PC-3 (cell line): Measurements from ENCODE around the gene PTPN14. TPM values are rescaled to one million over a fixed set of nuclear protein-coding genes. Genes with fewer than 3 reads are reported as not detected.

ENCODE experiments used
- ATAC-seq: fragments of 200-7000 bp; cut with Tn5 transposase; 2 replicates; pipeline ENCODE4 v1.9.1; 2020; ENCODE audit warnings: mild to moderate bottlenecking, moderate library complexity
- BruUV-seq: library from RNA; stranded (reverse); fragments of 400-500 nt; replicated peaks from 2 replicates; lab custom pipeline; 2021; lab: Mats Ljungman, UMichigan
- CTCF ChIA-PET: fragments of 300-600 bp; sonication (Branson Sonifier 250); formaldehyde crosslinking; loops from one replicate; lab custom pipeline; 2022; ENCODE audit warnings: antibody characterized with exemption; lab: Charles Lee
- POLR2A ChIA-PET: fragments of 300-600 bp; sonication (Branson Sonifier 250); formaldehyde crosslinking; loops from one replicate; lab custom pipeline; 2022; ENCODE audit warnings: antibody characterized with exemption; ENCODE audit not compliant: unreplicated experiment; lab: Charles Lee
- DNase-seq: peaks from one replicate; pipeline ENCODE4 v3.0.0-alpha.2; 2015
- H2AFZ ChIP-seq: fragments of 300-600 bp; sonication (generic); 2 replicates; pipeline ENCODE4 v1.6.0; 2016; ENCODE audit warnings: antibody characterized with exemption, low read length
- H3F3A ChIP-seq: fragments of 300-600 bp; sonication (generic); one replicate; pipeline ENCODE4 v1.6.0; 2017; ENCODE audit warnings: antibody characterized with exemption, low read length, control low read depth, mild to moderate bottlenecking; ENCODE audit not compliant: unreplicated experiment
- H3K27ac ChIP-seq: fragments of 300-600 bp; sonication (generic); 2 replicates; pipeline ENCODE4 v1.5.1; 2016; ENCODE audit warnings: mild to moderate bottlenecking, low read length
- H3K27me3 ChIP-seq: fragments of 300-600 bp; sonication (generic); 2 replicates; pipeline ENCODE4 v1.6.1; 2016; ENCODE audit warnings: low read length, mixed read lengths
- H3K36me3 ChIP-seq: fragments of 300-600 bp; sonication (generic); 2 replicates; pipeline ENCODE4 v1.6.1; 2016; ENCODE audit warnings: low read depth, mixed run types, low read length, mixed read lengths
- H3K4me1 ChIP-seq: fragments of 300-600 bp; sonication (generic); 2 replicates; pipeline ENCODE4 v1.5.1; 2016; ENCODE audit warnings: low read length; ENCODE audit not compliant: insufficient read depth
- H3K4me2 ChIP-seq: fragments of 300-600 bp; sonication (generic); 2 replicates; pipeline ENCODE4 v1.6.0; 2016; ENCODE audit warnings: low read length
- H3K4me3 ChIP-seq: fragments of 300-600 bp; sonication (generic); 2 replicates; pipeline ENCODE4 v1.5.1; 2016; ENCODE audit warnings: mild to moderate bottlenecking, low read length, mixed read lengths
- H3K79me2 ChIP-seq: fragments of 300-600 bp; sonication (generic); 2 replicates; pipeline ENCODE4 v1.6.1; 2017; ENCODE audit warnings: low read length, mixed read lengths
- H3K9ac ChIP-seq: fragments of 300-600 bp; sonication (generic); 2 replicates; pipeline ENCODE4 v1.6.0; 2016; ENCODE audit warnings: mild to moderate bottlenecking, low read length
- H3K9me2 ChIP-seq: fragments of 300-600 bp; sonication (generic); replicated peaks from 2 replicates; pipeline ENCODE4 v1.6.1; 2016; ENCODE audit warnings: mixed run types, low read length, mixed read lengths
- H3K9me3 ChIP-seq: fragments of 300-600 bp; sonication (generic); 2 replicates; pipeline ENCODE4 v1.6.1; 2016; ENCODE audit warnings: low read length, mixed read lengths
- H4K20me1 ChIP-seq: fragments of 300-600 bp; sonication (generic); 2 replicates; pipeline ENCODE4 v1.6.1; 2016; ENCODE audit warnings: low read length, mixed read lengths
- EZH2 ChIP-seq: fragments of 300-600 bp; sonication (generic); IDR thresholded peaks from one replicate; pipeline ENCODE4 v1.6.1; 2017; ENCODE audit warnings: antibody characterized with exemption, mild to moderate bottlenecking, low read length; ENCODE audit not compliant: unreplicated experiment
- EZH2phosphoT487 ChIP-seq: fragments of 300-600 bp; sonication (generic); IDR thresholded peaks from 2 replicates; pipeline ENCODE4 v1.6.1; 2018; ENCODE audit warnings: mild to moderate bottlenecking, antibody characterized with exemption, low read length, borderline replicate concordance
- intact Hi-C: fragments of 100-400 bp; cut with micrococcal nuclease; formaldehyde crosslinking; loops from 2 replicates; pipeline ENCODE4 v1.9.0; 2023
- total RNA-seq: library from RNA; depleted of rRNA; stranded (reverse); fragments of >200 nt; gene quantifications from 2 replicates; pipeline ENCODE4 v1.2.3, GENCODE V29; 2014
- TF ChIP-seq, protein P1 (sequence below): fragments of 300-600 bp; sonication (generic); conservative IDR thresholded peaks from 2 replicates; pipeline ENCODE4 v1.5.1; 2017; ENCODE audit warnings: antibody characterized with exemption, low read depth, mild to moderate bottlenecking, low read length

PTPN14 gene
- total RNA-seq, 1 experiment from 2014 or later, result 12.6 TPM

DNA sequence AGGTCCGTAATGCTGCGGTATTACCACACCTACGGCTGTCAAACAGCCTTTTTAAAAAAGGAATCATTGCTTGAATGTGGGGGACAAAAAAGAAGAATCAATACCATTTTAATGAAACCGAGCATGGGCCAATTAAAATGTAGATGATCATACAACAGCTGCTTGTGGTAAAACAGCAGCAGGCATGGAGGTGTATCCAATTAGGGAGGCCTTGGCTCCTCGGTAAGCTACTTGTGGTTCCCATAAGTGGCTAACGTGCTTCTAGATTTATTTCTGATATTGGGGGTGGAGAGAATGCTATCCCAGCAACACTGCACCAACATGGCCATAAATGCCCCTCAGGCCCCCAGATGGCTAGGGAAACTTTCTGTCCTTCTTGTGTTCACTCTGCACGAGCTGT lies 1.8 kb downstream of the PTPN14 start:
- CTCF ChIA-PET, result interaction anchor here (0.5 to 2.1 kb wide), 4 partner anchors 35 to 199 kb away, joined by 3 to 16 read pairs (median 7); no protein-coding TSS in a partner anchor
- Histone ChIP-seq H3K4me1 (peaks cover 45% of the 10 kb centered on the region), H3K36me3 (0 out of 2 replicates have a peak, but pooled peaks cover 10% of the 10 kb centered on the region), H3K4me2 (peak overlapping the region; percentile 84), H2AFZ (no peak overlapping the region), H3K27me3 (no peaks in the 10 kb centered on the region), H4K20me1 (peaks cover 36% of the 10 kb centered on the region; the same call in 1 of the 2 replicates), H3K27ac (no peak overlapping the region), H3K79me2 (peaks cover 67% of the 10 kb centered on the region), H3K9me3 (no peaks in the 10 kb centered on the region), H3K4me3 (peak overlapping the region; percentile 88), H3K9me2 (no peaks in the 10 kb centered on the region), H3F3A (no peaks in the 10 kb centered on the region), H3K9ac (peak overlapping the region; percentile 89; the same call in 1 of the 2 replicates)
- BruUV-seq, result no TSS peak
- TF ChIP-seq EZH2 (no peak), EZH2phosphoT487 (no peak)
- TF ChIP-seq, protein P1, sequence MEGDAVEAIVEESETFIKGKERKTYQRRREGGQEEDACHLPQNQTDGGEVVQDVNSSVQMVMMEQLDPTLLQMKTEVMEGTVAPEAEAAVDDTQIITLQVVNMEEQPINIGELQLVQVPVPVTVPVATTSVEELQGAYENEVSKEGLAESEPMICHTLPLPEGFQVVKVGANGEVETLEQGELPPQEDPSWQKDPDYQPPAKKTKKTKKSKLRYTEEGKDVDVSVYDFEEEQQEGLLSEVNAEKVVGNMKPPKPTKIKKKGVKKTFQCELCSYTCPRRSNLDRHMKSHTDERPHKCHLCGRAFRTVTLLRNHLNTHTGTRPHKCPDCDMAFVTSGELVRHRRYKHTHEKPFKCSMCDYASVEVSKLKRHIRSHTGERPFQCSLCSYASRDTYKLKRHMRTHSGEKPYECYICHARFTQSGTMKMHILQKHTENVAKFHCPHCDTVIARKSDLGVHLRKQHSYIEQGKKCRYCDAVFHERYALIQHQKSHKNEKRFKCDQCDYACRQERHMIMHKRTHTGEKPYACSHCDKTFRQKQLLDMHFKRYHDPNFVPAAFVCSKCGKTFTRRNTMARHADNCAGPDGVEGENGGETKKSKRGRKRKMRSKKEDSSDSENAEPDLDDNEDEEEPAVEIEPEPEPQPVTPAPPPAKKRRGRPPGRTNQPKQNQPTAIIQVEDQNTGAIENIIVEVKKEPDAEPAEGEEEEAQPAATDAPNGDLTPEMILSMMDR, result no peak
- ATAC-seq (no peak), DNase-seq (no peak)
- intact Hi-C loops, result loop anchor here (1.0 to 5.0 kb wide), 6 partner anchors 36 to 217 kb away; no protein-coding TSS in a partner anchor
- POLR2A ChIA-PET, result interaction anchor here (0.5 to 0.9 kb wide), 4 partner anchors 53 to 102 kb away, joined by 3 to 5 read pairs (median 4); partner anchors contain the start of gene CENPF

DNA sequence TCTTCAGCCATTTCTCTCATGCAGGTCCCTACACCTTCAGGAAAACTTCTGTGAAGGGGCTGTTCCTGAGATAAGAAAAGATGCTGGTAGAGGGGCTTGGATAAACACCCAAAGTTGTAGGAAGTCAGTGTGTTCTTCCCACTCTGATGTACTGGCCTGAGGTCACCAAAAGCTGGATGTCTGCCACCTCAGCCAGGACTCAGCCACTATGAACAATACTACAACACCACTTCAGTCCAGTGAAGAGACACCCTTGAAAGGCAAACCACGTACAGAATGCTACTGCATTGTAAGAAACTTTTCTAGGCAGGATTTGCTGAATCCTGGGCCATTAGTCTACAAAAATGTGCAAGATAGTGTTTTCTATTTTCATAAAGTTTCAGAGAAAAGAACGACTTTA lies 2.4 kb downstream of the PTPN14 start:
- Histone ChIP-seq H3K36me3 (0 out of 2 replicates have a peak, but pooled peaks cover 10% of the 10 kb centered on the region), H4K20me1 (peaks cover 36% of the 10 kb centered on the region; the same call in 1 of the 2 replicates), H3K27me3 (no peaks in the 10 kb centered on the region), H3K4me1 (peaks cover 45% of the 10 kb centered on the region), H3K9ac (0 out of 2 replicates have a peak overlapping the region, but pooled peaks have one; percentile 89), H3K4me3 (peak overlapping the region; percentile 88), H3K9me2 (no peaks in the 10 kb centered on the region), H3K27ac (no peak overlapping the region), H3F3A (no peaks in the 10 kb centered on the region), H3K9me3 (no peaks in the 10 kb centered on the region), H3K79me2 (peaks cover 73% of the 10 kb centered on the region), H3K4me2 (peak overlapping the region; percentile 84), H2AFZ (no peak overlapping the region)
- ChIA-PET POLR2A (interaction anchor here (0.5 to 0.7 kb wide), 2 partner anchors 54 to 101 kb away, joined by 3 to 5 read pairs; partner anchors contain the start of gene CENPF), CTCF (interaction anchor here (0.5 to 2.1 kb wide), 4 partner anchors 35 to 199 kb away, joined by 3 to 16 read pairs (median 7); no protein-coding TSS in a partner anchor)
- no TSS peak for BruUV-seq
- ATAC-seq (no peak), DNase-seq (peak; percentile 79)
- intact Hi-C loops, result loop anchor here (1.0 to 5.0 kb wide), 2 partner anchors 67 to 82 kb away; no protein-coding TSS in a partner anchor
- no peak for TF ChIP-seq EZH2phosphoT487
- TF ChIP-seq, protein P1, result no peak
- TF ChIP-seq EZH2, result no peak
